Stimulated activated CD4-positive, alpha-beta T cell treated with anti-CD3 and anti-CD28 coated beads, Interleukin-4, amount 100 ng/mL, for 4 hours (primary cell): Measurements from ENCODE around the gene RFPL3.
"Not testable (repeated sequence)": the region's sequence is repeated elsewhere in the genome, so short reads cannot be mapped to it uniquely, and the experiment has no call there.

Experiments used
- DNase-seq, 2 experiments: peaks; one replicate each; pipeline ENCODE4 v3.0.0-alpha.2; 2020

The RFPL3 gene

DNA sequence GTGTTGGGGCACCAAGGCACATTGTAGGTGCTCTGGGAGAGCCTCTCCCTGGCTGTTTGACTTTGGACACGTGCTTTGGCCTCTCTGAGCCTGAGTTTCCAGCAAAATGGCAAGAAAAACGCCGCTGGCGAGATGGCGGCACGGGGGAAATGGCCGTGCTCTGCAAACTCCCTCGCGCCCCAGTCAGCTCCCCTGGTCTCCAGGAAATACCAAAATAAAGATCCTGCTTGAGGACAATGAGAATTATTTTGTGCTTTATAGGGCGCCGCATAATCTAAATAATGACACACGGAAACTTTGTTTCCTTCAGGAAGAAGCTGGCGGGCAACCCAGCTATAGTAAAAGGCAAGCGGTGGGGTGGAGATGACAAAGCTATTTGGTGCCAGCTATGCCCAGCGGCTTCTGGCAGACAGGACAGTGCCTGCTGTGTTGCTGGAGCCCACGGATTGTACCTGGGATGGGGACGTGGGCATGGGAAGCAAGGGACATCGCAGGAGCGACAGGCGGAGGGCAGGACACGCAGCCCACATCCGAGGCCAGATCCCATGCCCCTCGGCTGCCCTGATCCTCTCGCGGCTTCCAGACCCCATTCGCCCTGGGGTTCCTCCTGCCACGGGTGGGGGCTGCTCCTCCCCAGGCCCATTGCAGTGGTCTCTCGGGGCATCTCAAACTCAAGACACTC lies 26.3 kb upstream of the RFPL3 start:
- DNase-seq: no peak

GRCh38 chr22:32331918-32332725 lies 25.5 kb upstream of the RFPL3 start:
- DNase-seq: no peak

DNA sequence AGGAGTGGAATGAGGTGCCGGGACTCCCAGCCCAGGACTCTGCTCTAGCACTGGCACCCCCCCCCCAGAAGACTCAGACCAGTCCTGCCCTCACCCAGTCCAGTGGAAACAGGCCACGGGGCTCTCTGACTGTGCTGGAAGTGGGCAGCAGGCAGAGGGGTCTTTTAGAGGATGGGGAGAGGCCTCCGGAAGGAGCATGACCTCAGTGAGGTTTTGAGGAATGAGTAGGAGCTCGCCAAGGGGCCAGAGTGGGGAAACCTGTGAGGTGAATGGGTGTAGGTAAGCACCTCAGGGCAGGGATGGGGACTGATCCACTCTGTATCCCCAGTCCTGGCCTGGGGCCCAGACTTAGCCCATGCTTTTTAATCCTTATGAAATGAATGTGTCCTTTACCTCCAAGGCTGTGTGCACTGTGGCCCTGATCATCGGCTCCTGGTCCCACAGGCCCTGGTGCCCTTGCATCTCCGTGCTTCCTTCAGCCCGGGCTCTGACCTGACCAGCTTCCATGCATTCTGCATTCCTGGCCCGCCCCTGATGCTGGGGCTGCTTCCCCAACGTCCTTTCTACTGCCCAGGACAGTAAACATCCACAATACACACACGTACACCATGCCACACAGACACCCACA lies 24.4 kb upstream of the RFPL3 start:
- DNase-seq: no peak

GRCh38 chr22:32333769-32334659 lies 23.7 kb upstream of the RFPL3 start:
- no peak for DNase-seq

DNA sequence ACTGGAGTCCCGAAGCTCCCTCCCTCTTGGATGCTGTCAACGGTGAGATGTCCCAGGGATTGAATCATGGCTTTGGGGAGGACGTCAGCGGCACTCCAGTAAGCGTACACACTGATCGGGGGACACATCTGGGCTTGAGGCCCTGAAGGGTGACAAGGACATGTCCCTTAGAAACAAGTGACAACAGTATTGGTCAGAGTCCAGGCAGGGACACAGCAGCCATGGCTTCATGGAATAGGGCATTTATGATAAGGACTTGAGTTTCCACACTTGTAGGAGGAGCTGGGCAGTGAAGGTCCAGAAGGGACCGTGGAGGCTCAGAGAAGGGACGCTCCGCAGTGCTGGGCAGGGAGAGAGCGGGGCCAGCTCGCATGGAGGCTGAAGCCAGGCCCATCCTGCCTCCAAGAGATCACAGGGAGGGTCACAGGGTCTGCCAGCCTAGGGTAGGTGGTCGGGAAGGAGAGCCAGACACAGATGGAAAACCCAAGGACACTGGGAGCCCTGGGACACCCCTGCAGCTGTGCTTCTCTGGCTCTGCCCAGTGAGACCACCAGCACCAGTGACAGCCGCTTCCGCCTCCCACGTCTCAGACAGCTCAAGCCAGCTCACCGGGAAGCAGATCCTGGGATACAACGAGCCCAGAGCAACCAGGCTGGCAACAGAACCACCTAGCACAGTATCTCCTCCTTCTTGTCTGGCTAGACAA lies 22.9 kb upstream of the RFPL3 start:
- no peak for DNase-seq

DNA sequence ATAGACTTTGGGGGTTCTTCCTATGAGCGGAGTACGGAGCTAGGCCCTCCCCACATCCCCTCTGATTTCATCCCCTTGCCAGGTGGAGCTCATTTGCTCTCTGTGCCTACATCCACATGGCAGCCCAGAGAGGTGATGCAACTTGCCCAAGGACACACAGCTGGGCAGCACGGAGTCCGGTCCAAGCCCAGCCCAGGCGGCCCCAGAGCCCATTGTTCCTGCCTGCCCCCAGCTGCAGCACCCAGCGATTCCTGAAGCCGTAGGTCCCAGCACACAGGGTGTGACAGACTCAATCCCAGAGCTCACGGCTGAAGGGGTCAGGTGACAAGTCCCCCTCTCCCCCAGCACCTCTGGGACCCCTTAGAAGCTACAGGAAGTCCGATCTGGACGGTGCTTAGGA lies 22.2 kb upstream of the RFPL3 start:
- DNase-seq: no peak

GRCh38 chr22:32336121-32336603 lies 21.5 kb upstream of the RFPL3 start:
- no peak for DNase-seq

- DNase-seq: no peak
These were observed 20.8 kb upstream of the RFPL3 start for GRCh38 chr22:32336771-32337424.

DNA sequence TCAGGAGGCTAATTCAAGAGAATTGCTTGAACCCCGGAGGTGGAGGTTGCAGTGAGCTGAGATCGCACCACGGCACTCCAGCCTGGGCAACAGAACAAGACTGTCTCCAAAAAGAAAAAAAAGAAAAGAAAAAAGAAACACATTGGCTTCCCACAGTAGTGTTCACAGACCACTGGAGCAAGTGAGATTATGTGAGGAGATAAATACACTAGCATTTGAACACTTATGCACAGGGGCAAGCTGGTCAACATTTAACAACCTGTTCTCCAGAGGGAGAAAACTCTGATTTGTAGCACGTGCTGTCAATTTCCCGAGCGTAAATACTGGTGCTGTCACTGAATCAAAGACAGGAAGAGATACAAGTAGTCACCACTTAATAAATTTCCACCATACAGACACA lies 20.2 kb upstream of the RFPL3 start:
- DNase-seq: not testable (repeated sequence)

- DNase-seq: no peak
These were observed 18.9 kb upstream of the RFPL3 start for GRCh38 chr22:32338757-32339156.

DNA sequence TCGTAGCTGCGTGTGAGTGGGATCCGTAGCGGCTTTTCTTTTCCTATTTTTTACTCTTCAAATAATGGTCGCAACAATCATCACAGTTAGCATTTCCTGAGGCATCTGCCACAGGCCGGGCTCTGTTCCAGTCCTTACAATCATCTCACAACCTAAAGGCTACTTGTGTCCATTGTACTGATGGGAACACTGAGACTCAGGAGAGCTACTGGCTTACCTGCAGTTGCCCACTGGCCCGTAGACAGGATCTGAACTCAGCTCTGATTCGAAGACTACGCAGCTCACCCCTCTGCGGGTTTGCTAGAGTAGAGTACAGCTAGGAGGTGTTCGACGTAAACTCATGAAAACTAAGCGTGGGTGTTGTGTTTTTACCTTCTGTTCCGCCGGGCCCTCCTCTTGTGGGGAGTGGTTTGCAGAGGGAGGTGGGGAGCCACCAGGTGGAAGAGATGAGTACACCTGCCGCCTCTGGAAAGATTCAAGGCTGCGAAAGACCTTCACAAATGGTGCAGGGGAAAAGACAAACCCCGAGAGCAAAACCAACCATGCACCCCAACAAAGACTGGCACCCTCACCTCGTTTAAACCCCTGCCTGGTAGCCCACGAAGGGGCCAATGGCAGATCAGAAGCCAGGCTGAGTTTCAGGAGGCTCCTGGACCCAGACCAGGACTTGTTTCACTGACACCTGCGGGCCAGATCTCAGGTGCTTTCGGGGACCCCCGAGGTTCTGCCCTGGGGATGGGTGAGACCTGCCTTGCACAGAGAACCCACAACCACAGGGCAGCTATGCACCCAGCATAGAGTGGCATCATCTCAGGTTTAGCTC lies 18.3 kb upstream of the RFPL3 start:
- no peak for DNase-seq

GRCh38 chr22:32340411-32340810 lies 17.3 kb upstream of the RFPL3 start:
- DNase-seq: no peak

- DNase-seq: no peak
These were observed 16.4 kb upstream of the RFPL3 start for GRCh38 chr22:32341122-32341740.

GRCh38 chr22:32342977-32343376 lies 14.7 kb upstream of the RFPL3 start:
- no peak for DNase-seq

DNA sequence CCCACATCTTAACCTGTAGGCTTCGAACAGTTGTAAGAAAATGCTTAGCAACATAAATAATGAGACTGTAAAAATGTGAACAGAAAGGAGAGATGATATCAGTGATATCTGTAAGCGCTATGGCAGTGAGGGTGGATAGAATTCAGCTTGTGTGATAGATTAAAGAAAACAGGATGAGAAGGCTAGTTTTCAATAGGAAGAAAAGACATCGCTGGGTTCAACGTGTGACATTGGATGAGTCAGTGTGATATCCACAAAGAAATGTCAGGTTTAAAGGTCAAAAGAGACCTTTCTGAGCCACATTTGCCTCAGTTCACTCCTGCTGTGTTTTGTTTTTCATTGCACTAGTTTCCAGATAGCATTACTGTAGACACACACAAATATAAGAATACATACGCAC lies 13.7 kb upstream of the RFPL3 start:
- no peak for DNase-seq

DNA sequence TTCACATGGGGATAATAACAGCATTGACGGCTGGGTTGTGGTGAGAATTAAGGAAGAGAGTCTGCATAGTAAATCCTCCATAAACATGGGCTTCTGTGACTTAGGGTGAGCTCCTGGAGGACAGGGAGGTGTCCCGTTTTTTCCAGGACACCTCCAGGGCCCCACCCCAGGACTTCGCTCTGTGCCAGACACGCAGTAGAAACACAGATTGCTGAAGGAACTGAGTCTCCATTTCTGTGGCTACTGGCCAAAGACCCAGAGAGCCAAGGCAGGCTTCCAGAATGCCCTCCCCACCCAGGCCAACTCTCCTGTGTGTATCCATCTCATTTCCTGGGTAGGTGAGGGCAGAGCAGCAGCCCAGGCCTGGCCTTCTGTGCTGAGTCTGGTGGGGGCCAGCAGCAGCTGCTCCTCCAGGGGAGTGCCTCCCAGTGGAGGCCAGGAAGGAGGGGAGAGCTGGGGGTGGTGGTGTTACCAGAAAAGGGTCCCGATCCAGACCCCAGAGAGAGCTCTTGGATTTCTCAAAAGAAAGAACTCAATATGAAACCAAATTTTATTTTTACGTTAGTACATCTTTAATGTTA lies 9.5 kb upstream of the RFPL3 start:
- no peak for DNase-seq

- DNase-seq: not testable (repeated sequence)
These were observed 5.8 kb upstream of the RFPL3 start for GRCh38 chr22:32351875-32352274.

DNA sequence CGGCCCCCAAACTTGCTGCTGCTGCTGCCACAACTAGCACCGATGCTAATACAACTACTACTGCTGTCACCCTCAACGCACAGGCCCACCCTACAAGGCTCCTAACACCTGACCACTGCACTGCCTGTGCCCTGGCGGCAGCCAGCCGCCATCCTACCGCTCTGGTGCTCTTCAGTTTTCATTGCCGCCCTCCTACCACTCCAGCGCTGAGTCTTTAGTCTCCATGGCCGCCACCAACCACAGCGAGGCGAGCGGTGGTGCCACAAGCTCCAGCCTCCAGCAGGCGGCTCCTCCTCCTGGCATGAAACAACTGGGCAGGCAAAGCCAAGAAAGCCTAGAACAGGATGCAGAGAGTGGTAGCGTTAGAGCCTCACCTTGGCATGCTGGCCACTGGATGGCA lies 5.0 kb upstream of the RFPL3 start:
- no peak for DNase-seq

- DNase-seq: no peak
These were observed 4.4 kb upstream of the RFPL3 start for GRCh38 chr22:32353292-32353691.

- no peak for DNase-seq
These were observed 3.8 kb upstream of the RFPL3 start for GRCh38 chr22:32353840-32354239.
